ENCODE measurements around the gene CAMK2N2. TPM values are rescaled to one million over a fixed set of nuclear protein-coding genes. Genes with fewer than 3 reads are reported as not detected.

Gene CAMK2N2
- total and polyA plus RNA-seq, 9 of the 15 experiments (the other 6 are each of a cell fraction or from before 2014, with no cell fraction given), result 0.08 to 0.22 (median 0.11) TPM; not detected in 5

DNA sequence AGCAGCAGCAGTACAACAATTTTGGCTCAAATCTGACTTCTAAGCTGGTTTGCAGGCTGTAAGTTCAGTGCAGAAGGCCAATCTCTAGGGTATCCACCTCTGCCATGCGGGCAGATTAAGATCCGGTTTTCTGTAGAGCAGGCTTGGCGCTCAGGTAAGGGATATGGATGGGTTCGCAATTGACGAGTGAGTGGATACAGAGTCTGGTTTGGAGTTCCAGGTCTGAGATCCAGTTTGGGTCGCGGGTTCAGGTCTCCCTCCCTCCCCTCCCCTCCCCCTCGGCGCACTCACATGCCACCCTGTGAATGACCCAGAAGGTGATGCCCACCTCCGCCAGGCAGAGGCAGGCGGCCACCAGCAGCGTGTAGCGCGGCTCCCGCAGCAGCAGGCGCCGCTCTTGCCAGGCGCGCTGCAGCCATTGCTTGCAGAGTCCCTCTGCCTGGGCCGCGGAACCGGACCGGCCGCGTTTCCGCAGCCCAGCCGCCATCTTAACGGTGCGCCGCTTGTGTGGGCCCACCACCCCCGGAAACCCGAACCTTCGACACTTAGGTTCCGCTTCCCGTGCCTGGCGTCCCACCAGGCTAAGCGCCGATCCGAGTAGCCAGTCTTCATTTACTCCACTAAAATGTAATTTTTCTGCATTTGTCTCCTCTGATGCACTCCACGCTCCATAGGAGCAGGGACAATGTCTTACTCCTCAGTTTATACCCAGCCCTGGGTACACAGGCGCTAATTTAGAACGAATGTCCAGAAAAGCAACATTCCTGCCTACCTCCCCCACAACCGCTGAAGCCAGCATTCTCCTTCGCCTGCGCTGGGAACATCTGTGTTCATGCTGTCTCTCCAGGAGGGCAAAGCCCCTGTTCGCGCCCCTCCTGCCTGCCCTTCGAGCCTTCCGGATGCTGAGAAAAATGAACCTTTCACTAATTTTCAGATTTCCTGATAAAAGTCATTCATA lies 12.6 kb downstream of the CAMK2N2 start, which contains the start of gene ALG3 (continued):
- TF ChIP-seq, protein P1, sequence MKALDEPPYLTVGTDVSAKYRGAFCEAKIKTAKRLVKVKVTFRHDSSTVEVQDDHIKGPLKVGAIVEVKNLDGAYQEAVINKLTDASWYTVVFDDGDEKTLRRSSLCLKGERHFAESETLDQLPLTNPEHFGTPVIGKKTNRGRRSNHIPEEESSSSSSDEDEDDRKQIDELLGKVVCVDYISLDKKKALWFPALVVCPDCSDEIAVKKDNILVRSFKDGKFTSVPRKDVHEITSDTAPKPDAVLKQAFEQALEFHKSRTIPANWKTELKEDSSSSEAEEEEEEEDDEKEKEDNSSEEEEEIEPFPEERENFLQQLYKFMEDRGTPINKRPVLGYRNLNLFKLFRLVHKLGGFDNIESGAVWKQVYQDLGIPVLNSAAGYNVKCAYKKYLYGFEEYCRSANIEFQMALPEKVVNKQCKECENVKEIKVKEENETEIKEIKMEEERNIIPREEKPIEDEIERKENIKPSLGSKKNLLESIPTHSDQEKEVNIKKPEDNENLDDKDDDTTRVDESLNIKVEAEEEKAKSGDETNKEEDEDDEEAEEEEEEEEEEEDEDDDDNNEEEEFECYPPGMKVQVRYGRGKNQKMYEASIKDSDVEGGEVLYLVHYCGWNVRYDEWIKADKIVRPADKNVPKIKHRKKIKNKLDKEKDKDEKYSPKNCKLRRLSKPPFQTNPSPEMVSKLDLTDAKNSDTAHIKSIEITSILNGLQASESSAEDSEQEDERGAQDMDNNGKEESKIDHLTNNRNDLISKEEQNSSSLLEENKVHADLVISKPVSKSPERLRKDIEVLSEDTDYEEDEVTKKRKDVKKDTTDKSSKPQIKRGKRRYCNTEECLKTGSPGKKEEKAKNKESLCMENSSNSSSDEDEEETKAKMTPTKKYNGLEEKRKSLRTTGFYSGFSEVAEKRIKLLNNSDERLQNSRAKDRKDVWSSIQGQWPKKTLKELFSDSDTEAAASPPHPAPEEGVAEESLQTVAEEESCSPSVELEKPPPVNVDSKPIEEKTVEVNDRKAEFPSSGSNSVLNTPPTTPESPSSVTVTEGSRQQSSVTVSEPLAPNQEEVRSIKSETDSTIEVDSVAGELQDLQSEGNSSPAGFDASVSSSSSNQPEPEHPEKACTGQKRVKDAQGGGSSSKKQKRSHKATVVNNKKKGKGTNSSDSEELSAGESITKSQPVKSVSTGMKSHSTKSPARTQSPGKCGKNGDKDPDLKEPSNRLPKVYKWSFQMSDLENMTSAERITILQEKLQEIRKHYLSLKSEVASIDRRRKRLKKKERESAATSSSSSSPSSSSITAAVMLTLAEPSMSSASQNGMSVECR (CRISPR knock-in tag; IDR thresholded peaks at IDR 0.05), result peak; percentile 75; the same call in 1 of the 2 replicates
- TF ChIP-seq ERF (CRISPR knock-in tag; IDR thresholded peaks at IDR 0.05), result peak; percentile 89; the same call in 1 of the 2 replicates
- no peak for TF ChIP-seq HNRNPK (IDR thresholded peaks at IDR 0.05; ENCODE audit: low read depth, low read length, poor library complexity, severe bottlenecking)
- TF ChIP-seq PRPF4 (IDR thresholded peaks at IDR 0.05; ENCODE audit: insufficient read depth, low read depth, low read length, poor library complexity, severe bottlenecking), result peak; percentile 35
- peak; percentile 84 for TF ChIP-seq SAP30 (IDR thresholded peaks at IDR 0.05; ENCODE audit: borderline replicate concordance, insufficient read depth, low read depth, low read length, poor library complexity, severe bottlenecking)
- TF ChIP-seq SIX5 (IDR thresholded peaks at IDR 0.05; ENCODE audit: borderline replicate concordance in 1 of 2, insufficient read depth in 1 of 2, low read depth in 1 of 2, low read length in 2 of 2), result peak; percentile 43 to 48; a peak in 2 of 4 replicates
- TF ChIP-seq MAFF (IDR thresholded peaks at IDR 0.05; ENCODE audit: low read length), result no peak
- TF ChIP-seq ZNF668 (CRISPR knock-in tag; IDR thresholded peaks at IDR 0.05), result no peak
- TF ChIP-seq, protein P2, sequence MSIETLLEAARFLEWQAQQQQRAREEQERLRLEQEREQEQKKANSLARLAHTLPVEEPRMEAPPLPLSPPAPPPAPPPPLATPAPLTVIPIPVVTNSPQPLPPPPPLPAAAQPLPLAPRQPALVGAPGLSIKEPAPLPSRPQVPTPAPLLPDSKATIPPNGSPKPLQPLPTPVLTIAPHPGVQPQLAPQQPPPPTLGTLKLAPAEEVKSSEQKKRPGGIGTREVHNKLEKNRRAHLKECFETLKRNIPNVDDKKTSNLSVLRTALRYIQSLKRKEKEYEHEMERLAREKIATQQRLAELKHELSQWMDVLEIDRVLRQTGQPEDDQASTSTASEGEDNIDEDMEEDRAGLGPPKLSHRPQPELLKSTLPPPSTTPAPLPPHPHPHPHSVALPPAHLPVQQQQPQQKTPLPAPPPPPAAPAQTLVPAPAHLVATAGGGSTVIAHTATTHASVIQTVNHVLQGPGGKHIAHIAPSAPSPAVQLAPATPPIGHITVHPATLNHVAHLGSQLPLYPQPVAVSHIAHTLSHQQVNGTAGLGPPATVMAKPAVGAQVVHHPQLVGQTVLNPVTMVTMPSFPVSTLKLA (conservative IDR thresholded peaks at IDR 0.05), result no peak; a peak in 4 of 4 replicates
- TF ChIP-seq CHD2 (IDR thresholded peaks at IDR 0.05; ENCODE audit: low read depth, low read length), result peak; percentile 43
- no peak for TF ChIP-seq NUFIP1 (IDR thresholded peaks at IDR 0.05; ENCODE audit: partially characterized antibody)
- TF ChIP-seq, protein P3, sequence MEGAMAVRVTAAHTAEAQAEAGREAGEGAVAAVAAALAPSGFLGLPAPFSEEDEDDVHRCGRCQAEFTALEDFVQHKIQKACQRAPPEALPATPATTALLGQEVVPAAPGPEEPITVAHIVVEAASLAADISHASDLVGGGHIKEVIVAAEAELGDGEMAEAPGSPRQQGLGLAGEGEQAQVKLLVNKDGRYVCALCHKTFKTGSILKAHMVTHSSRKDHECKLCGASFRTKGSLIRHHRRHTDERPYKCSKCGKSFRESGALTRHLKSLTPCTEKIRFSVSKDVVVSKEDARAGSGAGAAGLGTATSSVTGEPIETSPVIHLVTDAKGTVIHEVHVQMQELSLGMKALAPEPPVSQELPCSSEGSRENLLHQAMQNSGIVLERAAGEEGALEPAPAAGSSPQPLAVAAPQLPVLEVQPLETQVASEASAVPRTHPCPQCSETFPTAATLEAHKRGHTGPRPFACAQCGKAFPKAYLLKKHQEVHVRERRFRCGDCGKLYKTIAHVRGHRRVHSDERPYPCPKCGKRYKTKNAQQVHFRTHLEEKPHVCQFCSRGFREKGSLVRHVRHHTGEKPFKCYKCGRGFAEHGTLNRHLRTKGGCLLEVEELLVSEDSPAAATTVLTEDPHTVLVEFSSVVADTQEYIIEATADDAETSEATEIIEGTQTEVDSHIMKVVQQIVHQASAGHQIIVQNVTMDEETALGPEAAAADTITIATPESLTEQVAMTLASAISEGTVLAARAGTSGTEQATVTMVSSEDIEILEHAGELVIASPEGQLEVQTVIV (CRISPR knock-in tag; IDR thresholded peaks at IDR 0.05; ENCODE audit: borderline replicate concordance), result no peak
- peak; percentile 95 for TF ChIP-seq GABPB1 (CRISPR knock-in tag; IDR thresholded peaks at IDR 0.05)
- peak; percentile 21 for TF ChIP-seq HNRNPLL (IDR thresholded peaks at IDR 0.05; ENCODE audit: low read depth, low read length, poor library complexity, severe bottlenecking)
- TF ChIP-seq RBM17 (IDR thresholded peaks at IDR 0.05; ENCODE audit: borderline replicate concordance, low read depth, low read length), result no peak
- no peak for TF ChIP-seq EWSR1 (IDR thresholded peaks at IDR 0.05; ENCODE audit: borderline replicate concordance, low read depth, partially characterized antibody)

Data from K562 (cell line).